HTERT RPE-1 (cell line): ENCODE results near the gene NPY5R.

Source experiments
- in situ Hi-C: fragments of 300-500 bp; cut with MboI; formaldehyde crosslinking; loops from 4 replicates; pipeline ENCODE4 v1.14.3; 2020; ENCODE audit warnings: low sequenced_read_pairs

Gene NPY5R

GRCh38 chr4:163384434-163384833 lies 40.7 kb downstream of the NPY5R start:
- in situ Hi-C loops = no loop called here

DNA sequence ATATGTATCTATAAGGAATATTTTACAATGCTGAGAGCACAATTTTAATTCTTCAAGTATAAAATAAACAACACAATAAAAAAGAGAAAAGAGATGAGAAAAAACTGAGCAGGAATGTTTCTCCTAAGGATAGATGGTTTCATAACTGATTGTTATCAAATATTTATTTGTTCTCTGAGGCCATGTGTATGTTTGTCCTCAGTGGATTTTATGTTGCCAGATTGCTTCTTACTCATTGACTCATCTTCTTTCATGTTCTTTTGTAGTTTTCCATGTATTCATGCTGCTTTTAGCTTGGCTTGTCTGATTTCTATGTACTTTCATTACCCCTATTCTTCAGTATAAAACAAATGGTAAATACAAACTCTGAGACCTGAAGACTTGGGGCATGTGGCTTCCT lies 41.2 kb downstream of the NPY5R start:
- in situ Hi-C loops = no loop called here

GRCh38 chr4:163385466-163385865 lies 41.8 kb downstream of the NPY5R start:
- in situ Hi-C loops = no loop called here

DNA sequence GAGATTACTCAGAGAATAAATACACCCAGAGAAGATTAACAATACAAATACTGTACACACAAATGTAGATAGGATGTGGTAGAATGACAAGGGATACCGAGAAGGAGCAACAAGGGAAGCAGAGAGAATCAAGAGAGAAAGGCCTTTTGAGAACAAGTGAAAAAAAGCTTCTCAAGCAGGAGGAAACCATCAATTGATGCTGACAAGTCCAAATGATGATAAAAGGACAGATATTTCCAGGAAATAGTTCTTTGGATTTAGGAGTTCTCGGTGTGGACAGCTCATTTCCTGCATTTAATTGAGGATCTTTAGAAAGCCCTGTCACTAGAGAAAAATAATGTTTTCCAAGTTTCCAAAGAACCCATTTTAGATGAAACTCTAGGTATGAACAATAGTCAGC lies 48.1 kb downstream of the NPY5R start:
- in situ Hi-C loops = no loop called here

- in situ Hi-C loops = no loop called here
These were observed 48.6 kb downstream of the NPY5R start for GRCh38 chr4:163392328-163392727.

- in situ Hi-C loops = no loop called here
These were observed 49.8 kb downstream of the NPY5R start for GRCh38 chr4:163393471-163393870.

DNA sequence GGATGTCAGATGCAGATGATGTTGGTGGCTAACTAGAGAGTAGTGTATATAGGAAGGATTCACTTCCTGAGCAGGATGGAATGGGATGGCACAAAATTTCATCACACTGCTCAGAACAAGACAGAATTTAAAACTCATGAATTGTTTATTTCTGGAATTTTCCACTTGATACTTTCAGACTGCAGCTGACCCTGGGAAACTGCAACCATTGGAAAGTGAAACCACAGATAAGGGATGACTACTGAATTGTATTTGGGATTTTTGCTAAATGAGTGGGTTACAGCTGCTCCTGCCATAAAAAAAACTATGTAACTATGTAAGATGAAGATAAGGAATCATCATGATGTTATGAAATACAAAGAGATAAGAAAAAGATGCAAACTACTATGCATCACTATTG lies 51.4 kb downstream of the NPY5R start:
- in situ Hi-C loops = no loop called here

GRCh38 chr4:163395758-163396157 lies 52.1 kb downstream of the NPY5R start:
- in situ Hi-C loops = no loop called here

DNA sequence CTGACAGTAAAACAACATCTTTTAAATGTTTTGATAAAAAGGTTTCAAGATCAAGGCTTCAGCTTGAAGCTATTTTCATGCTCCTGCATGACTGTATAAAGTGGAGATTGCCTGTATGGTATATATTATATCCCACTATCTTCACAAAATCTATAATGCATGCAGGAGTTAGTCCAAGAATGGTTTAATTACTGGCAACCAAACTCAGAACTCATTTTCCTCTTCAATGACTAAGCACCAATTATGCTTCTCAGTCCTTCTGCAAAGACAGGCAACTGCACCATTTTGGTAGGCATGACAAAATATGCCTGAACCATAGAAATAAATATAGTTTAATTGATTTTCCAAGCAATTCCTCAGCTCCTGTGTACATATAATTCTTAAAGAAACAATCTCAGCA lies 54.5 kb downstream of the NPY5R start:
- in situ Hi-C loops = no loop called here

GRCh38 chr4:163400911-163401310 lies 57.2 kb downstream of the NPY5R start:
- in situ Hi-C loops = no loop called here
